Neural cell (in vitro differentiated cells): ENCODE measurements around the gene PPP2R2B. TPM values are rescaled to one million over a fixed set of nuclear protein-coding genes. Genes with fewer than 3 reads are reported as not detected.

Experiments used
- H2AFZ ChIP-seq: fragments of 200-600, 300-800 bp; sonication (generic), shearing (Covaris generic); 2 replicates; pipeline ENCODE4 v1.6.0; 2014; ENCODE audit warnings: low read depth, mild to moderate bottlenecking, antibody characterized with exemption, low read length, moderate library complexity
- H3F3A ChIP-seq: fragments of 200-600 bp; shearing (Covaris generic); 2 replicates; pipeline ENCODE4 v1.6.1; 2016; ENCODE audit warnings: mild to moderate bottlenecking, moderate library complexity, mixed read lengths, antibody characterized with exemption, low read length; ENCODE audit not compliant: insufficient read depth, poor library complexity, severe bottlenecking
- H3K27ac ChIP-seq: fragments of 200-600, 300-800 bp; sonication (generic), shearing (Covaris generic); 2 replicates; pipeline ENCODE4 v1.5.1; 2014; ENCODE audit warnings: mild to moderate bottlenecking, low read length, moderate library complexity
- H3K27me3 ChIP-seq: fragments of 300-800, 200-600 bp; sonication (generic), shearing (Covaris generic); 2 replicates; pipeline ENCODE4 v1.6.0; 2014; ENCODE audit warnings: mild to moderate bottlenecking, low read depth, low read length, moderate library complexity; ENCODE audit not compliant: insufficient read depth
- H3K36me3 ChIP-seq: fragments of 300-800, 200-600 bp; sonication (generic), shearing (Covaris generic); 2 replicates; pipeline ENCODE4 v1.5.1; 2014; ENCODE audit warnings: mild to moderate bottlenecking, antibody characterized with exemption, low read length, moderate library complexity; ENCODE audit not compliant: insufficient read depth
- H3K4me2 ChIP-seq: fragments of 300-800, 200-600 bp; sonication (generic), shearing (Covaris generic); 2 replicates; pipeline ENCODE4 v1.6.0; 2014; ENCODE audit warnings: mild to moderate bottlenecking, low read length
- H3K4me3 ChIP-seq: fragments of 300-800, 200-600 bp; sonication (generic), shearing (Covaris generic); 2 replicates; pipeline ENCODE4 v1.5.1; 2014; ENCODE audit warnings: mild to moderate bottlenecking, low read length, moderate library complexity
- H3K79me2 ChIP-seq: fragments of 200-600 bp; shearing (Covaris generic); replicated peaks from 2 replicates; pipeline ENCODE4 v1.6.0; 2014; ENCODE audit warnings: mild to moderate bottlenecking, low read length, moderate library complexity; ENCODE audit not compliant: insufficient read depth
- H3K9ac ChIP-seq: fragments of 300-800, 200-600 bp; sonication (generic), shearing (Covaris generic); 2 replicates; pipeline ENCODE4 v1.6.1; 2016; ENCODE audit warnings: mild to moderate bottlenecking, low read length, mixed read lengths
- H3K9me2 ChIP-seq: fragments of 200-600 bp; shearing (Covaris generic); 2 replicates; pipeline ENCODE4 v1.6.1; 2016; ENCODE audit warnings: mild to moderate bottlenecking, low read length, mixed read lengths; ENCODE audit not compliant: insufficient read depth
- H3K9me3 ChIP-seq: fragments of 200-600, 300-800 bp; sonication (generic), shearing (Covaris generic); 2 replicates; pipeline ENCODE4 v1.6.1; 2016; ENCODE audit warnings: mild to moderate bottlenecking, mixed run types, low read length, moderate library complexity, mixed read lengths
- H4K20me1 ChIP-seq: fragments of 200-600 bp; shearing (Covaris generic); 2 replicates; pipeline ENCODE4 v1.6.1; 2016; ENCODE audit warnings: mild to moderate bottlenecking, mixed run types; ENCODE audit not compliant: insufficient read depth
- CTCF ChIP-seq: fragments of 450-650 bp; IDR thresholded peaks from 2 replicates; pipeline ENCODE4 v1.5.1; 2014; ENCODE audit warnings: antibody characterized with exemption, mild to moderate bottlenecking, moderate library complexity; ENCODE audit not compliant: poor library complexity, severe bottlenecking
- EP300 ChIP-seq: fragments of 450-650 bp; conservative IDR thresholded peaks from 2 replicates; pipeline ENCODE4 v1.6.1; 2014; ENCODE audit warnings: antibody characterized with exemption, mild to moderate bottlenecking, moderate library complexity; ENCODE audit not compliant: poor library complexity, severe bottlenecking
- EZH2 ChIP-seq: fragments of 200-600, 300-800 bp; shearing (Covaris generic), sonication (generic); IDR thresholded peaks from 2 replicates; pipeline ENCODE4 v1.6.1; 2014; ENCODE audit warnings: antibody characterized with exemption, low read length, borderline replicate concordance, mild to moderate bottlenecking; ENCODE audit not compliant: insufficient read depth, poor library complexity, severe bottlenecking
- MXI1 ChIP-seq: fragments of 450-650 bp; conservative IDR thresholded peaks from 2 replicates; pipeline ENCODE4 v1.6.1; 2014; ENCODE audit warnings: antibody characterized with exemption, mild to moderate bottlenecking; ENCODE audit not compliant: poor library complexity, severe bottlenecking
- POLR2AphosphoS5 ChIP-seq: IDR thresholded peaks from 2 replicates; pipeline ENCODE4 v1.6.1; 2012
- RAD21 ChIP-seq: fragments of 450-650 bp; conservative IDR thresholded peaks from 2 replicates; pipeline ENCODE4 v1.6.1; 2014; ENCODE audit warnings: antibody characterized with exemption, mild to moderate bottlenecking, moderate library complexity
- REST ChIP-seq: IDR thresholded peaks from 2 replicates; pipeline ENCODE4 v1.6.1; 2012; ENCODE audit warnings: borderline replicate concordance
- SMC3 ChIP-seq: fragments of 450-650 bp; conservative IDR thresholded peaks from 2 replicates; pipeline ENCODE4 v1.6.1; 2014; ENCODE audit warnings: antibody characterized with exemption, mild to moderate bottlenecking, moderate library complexity; ENCODE audit not compliant: poor library complexity
- TAF1 ChIP-seq: IDR thresholded peaks from 2 replicates; pipeline ENCODE4 v1.6.1; 2012; ENCODE audit warnings: low read depth
- polyA plus RNA-seq: library from polyadenylated mRNA; depleted of rRNA; stranded (reverse); fragments of >200 nt; gene quantifications from 2 replicates; pipeline ENCODE4 v1.2.3, GENCODE V29; 2014

The PPP2R2B gene
- polyA plus RNA-seq, 1 donor from 2014 or later: 250 TPM

- Histone ChIP-seq H4K20me1 (no peaks in the 10 kb centered on the region), H3K9me2 (no peaks in the 10 kb centered on the region), H2AFZ (no peak overlapping the region), H3K79me2 (no peaks in the 10 kb centered on the region), H3F3A (no peaks in the 10 kb centered on the region), H3K36me3 (peaks cover 3% of the 10 kb centered on the region), H3K9ac (no peak overlapping the region), H3K4me2 (no peak overlapping the region), H3K27ac (no peak overlapping the region), H3K4me3 (no peak overlapping the region), H3K27me3 (no peaks in the 10 kb centered on the region), H3K9me3 (no peaks in the 10 kb centered on the region)
- TF ChIP-seq REST (no peak), EZH2 (no peak), SMC3 (no peak), MXI1 (no peak), POLR2AphosphoS5 (no peak), CTCF (peak; percentile 53), TAF1 (no peak), RAD21 (peak; percentile 30), EP300 (no peak)
Measured at GRCh38 chr5:146662229-146662628, 216.3 kb downstream of the PPP2R2B start.

GRCh38 chr5:146660376-146660960, 218.1 kb downstream of the PPP2R2B start:
- no peak overlapping the region for H2AFZ ChIP-seq
- H3K79me2 ChIP-seq: no peaks in the 10 kb centered on the region
- no peaks in the 10 kb centered on the region for H3K9me3 ChIP-seq
- H4K20me1 ChIP-seq: no peaks in the 10 kb centered on the region
- H3K9ac ChIP-seq: no peak overlapping the region
- H3K27me3 ChIP-seq: no peaks in the 10 kb centered on the region
- TF ChIP-seq TAF1 (no peak), MXI1 (no peak), EZH2 (no peak), CTCF (no peak), SMC3 (no peak), EP300 (no peak), REST (no peak), POLR2AphosphoS5 (no peak)
- no peaks in the 10 kb centered on the region for H3K9me2 ChIP-seq
- H3K27ac ChIP-seq: peak overlapping the region; percentile 13
- H3K4me2 ChIP-seq: no peak overlapping the region
- no peak overlapping the region for H3K4me3 ChIP-seq
- H3K36me3 ChIP-seq: no peaks in the 10 kb centered on the region
- no peaks in the 10 kb centered on the region for H3F3A ChIP-seq
